HepG2 (cell line): ENCODE measurements around the gene P3H3. TPM values are rescaled to one million over a fixed set of nuclear protein-coding genes. Genes with fewer than 3 reads are reported as not detected.

Experiments used
- ATAC-seq: fragments of 200-7000 bp; cut with Tn5 transposase; 3 replicates; pipeline ENCODE4 v1.9.1; 2020; ENCODE audit warnings: mild to moderate bottlenecking, moderate library complexity
- BruUV-seq: library from RNA; stranded (reverse); fragments of 400-500 nt; replicated peaks from 2 replicates; lab custom pipeline; 2021; lab: Mats Ljungman, UMichigan
- CTCF ChIA-PET: fragments of 300-600 bp; formaldehyde crosslinking; extraction: SDS; loops from one replicate; lab custom pipeline; 2021; ENCODE audit warnings: low total read pairs, inconsistent platforms, low intra/inter-chr PET ratio; lab: Yijun Ruan, JAX
- POLR2A ChIA-PET: fragments of 350-600 bp; sonication (Branson Sonifier 250); formaldehyde crosslinking; loops from one replicate; lab custom pipeline; 2020; ENCODE audit warnings: antibody characterized with exemption, inconsistent platforms; lab: Yijun Ruan, JAX
- DNase-seq: peaks from one replicate; pipeline ENCODE4 v3.0.0-alpha.2; 2015; ENCODE audit warnings: low spot score
- FAIRE-seq: peaks from 3 replicates; lab custom pipeline; 2011; peaks lifted over from hg19 to GRCh38; lab: Jason Lieb, UNC
- H2AFZ ChIP-seq: one replicate; pipeline ENCODE4 v1.6.1; 2011; ENCODE audit warnings: low read length, inconsistent platforms
- H3K27ac ChIP-seq: fragments of 300-600 bp; 3 replicates; pipeline ENCODE4 v1.8.0; 2011; ENCODE audit warnings: mixed run types, mild to moderate bottlenecking, mixed read lengths, low read length, inconsistent platforms; ENCODE audit not compliant: insufficient read depth; ENCODE audit errors: extremely low read length
- H3K27me3 ChIP-seq, 2 experiments: fragments of 200-600 bp in 1 of 2; 2 replicates in 1 of 2; 3 replicates in 1 of 2; pipeline versions ENCODE4 v1.6.0 to v1.8.0; 2011; ENCODE audit warnings: low read length in 2 of 2, mild to moderate bottlenecking in 2 of 2, moderate library complexity in 2 of 2, inconsistent platforms in 1 of 2; ENCODE audit not compliant: insufficient read depth in 2 of 2, control insufficient read depth in 1 of 2
- H3K36me3 ChIP-seq, 2 experiments: fragments of 200-600 bp in 1 of 2; replicated peaks in 1 of 2; 2 replicates in 1 of 2; 3 replicates in 1 of 2; pipeline versions ENCODE4 v1.5.1 to v1.8.0; 2011; ENCODE audit warnings: low read length in 2 of 2, inconsistent platforms in 1 of 2; ENCODE audit not compliant: insufficient read depth in 2 of 2, control insufficient read depth in 1 of 2
- H3K4me1 ChIP-seq: 2 replicates; pipeline ENCODE4 v1.5.1; 2012; ENCODE audit warnings: low read length, inconsistent platforms; ENCODE audit not compliant: insufficient read depth
- H3K4me2 ChIP-seq: 2 replicates; pipeline ENCODE4 v1.6.0; 2011; ENCODE audit warnings: low read depth, low read length, inconsistent platforms
- H3K4me3 ChIP-seq, 3 experiments: fragments of 200-600 bp in 1 of 3; sonication (generic), shearing (Covaris generic) in 1 of 3; replicated peaks in 1 of 3; 2 replicates each; pipeline ENCODE4 v1.5.1; 2011 to 2016; ENCODE audit warnings: low read length in 3 of 3, inconsistent platforms in 2 of 3, low read depth in 2 of 3, mild to moderate bottlenecking in 2 of 3, control low read depth in 1 of 3, mixed read lengths in 1 of 3; ENCODE audit not compliant: insufficient read depth in 1 of 3
- H3K79me2 ChIP-seq: one replicate; pipeline ENCODE4 v1.6.1; 2011; ENCODE audit warnings: low read length, inconsistent platforms; ENCODE audit not compliant: insufficient read depth
- H3K9ac ChIP-seq: 2 replicates; pipeline ENCODE4 v1.6.0; 2011; ENCODE audit warnings: mild to moderate bottlenecking, low read depth, low read length, inconsistent platforms; ENCODE audit not compliant: insufficient read depth
- H3K9me3 ChIP-seq: 2 replicates; pipeline ENCODE4 v1.5.1; 2012; ENCODE audit warnings: mild to moderate bottlenecking, low read length
- H4K20me1 ChIP-seq: 2 replicates; pipeline ENCODE4 v1.6.0; 2011; ENCODE audit warnings: inconsistent platforms, mild to moderate bottlenecking, low read length, moderate library complexity; ENCODE audit not compliant: insufficient read depth
- BORCS8-MEF2B ChIP-seq: sonication (generic); formaldehyde crosslinking; IDR thresholded peaks from 2 replicates; pipeline ENCODE4 v1.8.0; 2022; ENCODE audit warnings: mild to moderate bottlenecking, missing genetic modification reagents
- DR1 ChIP-seq: sonication (generic); formaldehyde crosslinking; IDR thresholded peaks from 2 replicates; pipeline ENCODE4 v1.8.0; 2021; ENCODE audit warnings: mild to moderate bottlenecking, missing genetic modification reagents, inconsistent platforms
- EP300 ChIP-seq, 3 experiments: sonication (generic) in 1 of 3; formaldehyde crosslinking in 1 of 3; IDR thresholded peaks; 2 replicates each; pipeline versions ENCODE4 v1.5.1 to v1.6.1; 2011 to 2020; ENCODE audit warnings: low read depth in 2 of 3, low read length in 2 of 3, borderline replicate concordance in 1 of 3, improper control_type of control experiment in 1 of 3, mild to moderate bottlenecking in 1 of 3, missing genetic modification reagents in 1 of 3, moderate library complexity in 1 of 3
- HMG20A ChIP-seq: IDR thresholded peaks from 2 replicates; pipeline ENCODE4 v1.6.1; 2016; ENCODE audit warnings: borderline replicate concordance
- JUNB ChIP-seq: sonication (generic); formaldehyde crosslinking; IDR thresholded peaks from 2 replicates; pipeline ENCODE4 v1.8.0; 2022; ENCODE audit warnings: missing genetic modification reagents, mild to moderate bottlenecking, borderline replicate concordance
- KDM2A ChIP-seq: sonication (generic); formaldehyde crosslinking; IDR thresholded peaks from 2 replicates; pipeline ENCODE4 v1.4.0; 2020; ENCODE audit warnings: low read depth, missing genetic modification reagents, borderline replicate concordance
- MEIS1 ChIP-seq: sonication (generic); formaldehyde crosslinking; IDR thresholded peaks from 2 replicates; pipeline ENCODE4 v1.9.0; 2021; ENCODE audit warnings: mild to moderate bottlenecking, missing genetic modification reagents, moderate library complexity, borderline replicate concordance
- MXI1 ChIP-seq: IDR thresholded peaks from 3 replicates; pipeline ENCODE4 v1.6.1; 2012; ENCODE audit warnings: low read depth, low read length, inconsistent platforms, borderline replicate concordance
- NR3C1 ChIP-seq: sonication (generic); formaldehyde crosslinking; IDR thresholded peaks from 2 replicates; pipeline ENCODE4 v1.4.0; 2020; ENCODE audit warnings: missing genetic modification reagents
- TBX2 ChIP-seq: sonication (generic); formaldehyde crosslinking; IDR thresholded peaks from 2 replicates; pipeline ENCODE4 v1.5.0; 2020; ENCODE audit warnings: missing genetic modification reagents, mild to moderate bottlenecking, borderline replicate concordance
- TGIF2 ChIP-seq: IDR thresholded peaks from 2 replicates; pipeline ENCODE4 v1.6.1; 2016; ENCODE audit warnings: control low read depth, missing compliant biosample characterization
- U2AF2 ChIP-seq: fragments of 200-400 bp; formaldehyde crosslinking; IDR thresholded peaks from 2 replicates; pipeline ENCODE4 v1.6.1; 2017; ENCODE audit warnings: low read depth, mild to moderate bottlenecking, low read length
- XBP1 ChIP-seq: sonication (generic); formaldehyde crosslinking; IDR thresholded peaks from 2 replicates; pipeline ENCODE4 v1.5.0; 2020; ENCODE audit warnings: missing genetic modification reagents
- ZNF317 ChIP-seq: sonication (generic); formaldehyde crosslinking; IDR thresholded peaks from 2 replicates; pipeline ENCODE4 v1.5.0; 2020; ENCODE audit warnings: mild to moderate bottlenecking, missing genetic modification reagents
- ZNF570 ChIP-seq: sonication (generic); formaldehyde crosslinking; IDR thresholded peaks from 2 replicates; pipeline ENCODE4 v1.4.0; 2020; ENCODE audit warnings: mild to moderate bottlenecking, missing genetic modification reagents, borderline replicate concordance
- ZNF629 ChIP-seq: sonication (generic); formaldehyde crosslinking; conservative IDR thresholded peaks from 2 replicates; pipeline ENCODE4 v1.5.0; 2020; ENCODE audit warnings: missing genetic modification reagents
- ZNF879 ChIP-seq: sonication (generic); formaldehyde crosslinking; IDR thresholded peaks from 2 replicates; pipeline ENCODE4 v1.8.1; 2023; ENCODE audit warnings: missing genetic modification reagents
- WGBS: methylation state at CpG from one replicate; pipeline ENCODE4 v1.1.6; 2017; ENCODE audit warnings: low lambda C conversion rate; 5-methylcytosine and 5-hydroxymethylcytosine counted together
- in situ Hi-C: cut with HindIII; loops from 2 replicates; pipeline ENCODE4 v1.10.0; 2017; ENCODE audit warnings: low pct_unique_long_range_greater_than_20kb; ENCODE audit not compliant: extremely low pct_ligation_motif_present
- intact Hi-C: fragments of 100-400 bp; cut with micrococcal nuclease; formaldehyde crosslinking; loops from one replicate; pipeline ENCODE4 v1.10.0; 2022; ENCODE audit not compliant: unreplicated experiment
- polyA plus RNA-seq, 8 experiments: library from polyadenylated mRNA; depleted of rRNA in 3 of 8; stranded (reverse) in 7 of 8; unstranded in 1 of 8; fragments of >200 nt; fragmentation: Illumina TruSeq in 4 of 8; extraction: Trizol in 4 of 8; gene quantifications; 2 replicates each; pipeline versions ENCODE4 v1.2.1 to v1.2.3, GENCODE V29; 2011 to 2016; ENCODE audit warnings: low read depth in 4 of 8, missing spikeins in 1 of 8, mixed read lengths in 1 of 8; ENCODE audit not compliant: insufficient read depth in 1 of 8
- total RNA-seq, 5 experiments: library from RNA; depleted of rRNA; stranded (reverse); fragments of >200 nt; fragmentation: Illumina TruSeq; extraction: Trizol; gene quantifications; 2 replicates each; pipeline ENCODE4 v1.2.3, GENCODE V29; 2016; ENCODE audit warnings: low read depth in 1 of 5
- TF ChIP-seq, protein P1 (sequence below): sonication (generic); formaldehyde crosslinking; IDR thresholded peaks from 2 replicates; pipeline ENCODE4; 2020; ENCODE audit warnings: missing genetic modification reagents, mild to moderate bottlenecking, borderline replicate concordance
- TF ChIP-seq, protein P2 (sequence below): sonication (generic); formaldehyde crosslinking; IDR thresholded peaks from 2 replicates; pipeline ENCODE4 v1.5.0; 2020; ENCODE audit warnings: missing genetic modification reagents
- TF ChIP-seq, protein P3 (sequence below): sonication (generic); formaldehyde crosslinking; IDR thresholded peaks from 2 replicates; pipeline ENCODE4 v1.5.0; 2020; ENCODE audit warnings: missing genetic modification reagents

The P3H3 gene
- total and polyA plus RNA-seq, 2 of the 13 experiments (the other 11 are each of a cell fraction or from before 2014, with no cell fraction given), result 20.1 to 20.5 TPM

GRCh38 chr12:6796576-6796975 lies 31.6 kb upstream of the P3H3 start (continued):
- TF ChIP-seq MXI1 (no peak), MEIS1 (peak; percentile 25; the same call in 1 of the 2 replicates), EP300 (IDR thresholded peaks at IDR 0.05; ENCODE audit: low read depth in 2 of 2, low read length in 2 of 2) (peak in 1 of 2 experiments; percentile 11; a peak in 1 of 4 replicates), EP300 (CRISPR knock-in tag; IDR thresholded peaks at IDR 0.05; ENCODE audit: borderline replicate concordance) (no peak)
- TF ChIP-seq, all 625 proteins: peak for 15

- in situ Hi-C loops, result no loop called here
- H3K27me3 ChIP-seq, result no peaks in the 10 kb centered on the region; a peak in 1 of 5 replicates
- no peak overlapping the region for H3K9ac ChIP-seq
- H3K27ac ChIP-seq, result no peak overlapping the region
- peaks cover 38% of the 10 kb centered on the region for H3K4me1 ChIP-seq
- H3K4me3 ChIP-seq, result no peak overlapping the region
- intact Hi-C loops, result no loop called here
- DNase-seq (no peak), FAIRE-seq (no peak), ATAC-seq (no peak)
- CTCF ChIA-PET, result no interaction called here
- POLR2A ChIA-PET, result no interaction called here
- no peaks in the 10 kb centered on the region for H3K9me3 ChIP-seq
- no peaks in the 10 kb centered on the region for H4K20me1 ChIP-seq
- no peak overlapping the region for H2AFZ ChIP-seq
- no peaks in the 10 kb centered on the region for H3K36me3 ChIP-seq
- H3K79me2 ChIP-seq, result no peaks in the 10 kb centered on the region
- 93% methylated on average over 5 of the region's 5 CpGs for WGBS
- no TSS peak for BruUV-seq
- no peak overlapping the region for H3K4me2 ChIP-seq
- TF ChIP-seq, protein P1, sequence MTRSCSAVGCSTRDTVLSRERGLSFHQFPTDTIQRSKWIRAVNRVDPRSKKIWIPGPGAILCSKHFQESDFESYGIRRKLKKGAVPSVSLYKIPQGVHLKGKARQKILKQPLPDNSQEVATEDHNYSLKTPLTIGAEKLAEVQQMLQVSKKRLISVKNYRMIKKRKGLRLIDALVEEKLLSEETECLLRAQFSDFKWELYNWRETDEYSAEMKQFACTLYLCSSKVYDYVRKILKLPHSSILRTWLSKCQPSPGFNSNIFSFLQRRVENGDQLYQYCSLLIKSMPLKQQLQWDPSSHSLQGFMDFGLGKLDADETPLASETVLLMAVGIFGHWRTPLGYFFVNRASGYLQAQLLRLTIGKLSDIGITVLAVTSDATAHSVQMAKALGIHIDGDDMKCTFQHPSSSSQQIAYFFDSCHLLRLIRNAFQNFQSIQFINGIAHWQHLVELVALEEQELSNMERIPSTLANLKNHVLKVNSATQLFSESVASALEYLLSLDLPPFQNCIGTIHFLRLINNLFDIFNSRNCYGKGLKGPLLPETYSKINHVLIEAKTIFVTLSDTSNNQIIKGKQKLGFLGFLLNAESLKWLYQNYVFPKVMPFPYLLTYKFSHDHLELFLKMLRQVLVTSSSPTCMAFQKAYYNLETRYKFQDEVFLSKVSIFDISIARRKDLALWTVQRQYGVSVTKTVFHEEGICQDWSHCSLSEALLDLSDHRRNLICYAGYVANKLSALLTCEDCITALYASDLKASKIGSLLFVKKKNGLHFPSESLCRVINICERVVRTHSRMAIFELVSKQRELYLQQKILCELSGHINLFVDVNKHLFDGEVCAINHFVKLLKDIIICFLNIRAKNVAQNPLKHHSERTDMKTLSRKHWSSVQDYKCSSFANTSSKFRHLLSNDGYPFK (CRISPR knock-in tag), result no peak
- TF ChIP-seq NR3C1 (CRISPR knock-in tag), result no peak
- TF ChIP-seq ZNF317 (CRISPR knock-in tag), result no peak
- no peak for TF ChIP-seq TGIF2 (CRISPR knock-in tag)
- TF ChIP-seq JUNB (CRISPR knock-in tag), result no peak
- no peak for TF ChIP-seq KDM2A (CRISPR knock-in tag)
- no peak for TF ChIP-seq TBX2 (CRISPR knock-in tag)
- no peak for TF ChIP-seq HMG20A (CRISPR knock-in tag)
- TF ChIP-seq, protein P2, sequence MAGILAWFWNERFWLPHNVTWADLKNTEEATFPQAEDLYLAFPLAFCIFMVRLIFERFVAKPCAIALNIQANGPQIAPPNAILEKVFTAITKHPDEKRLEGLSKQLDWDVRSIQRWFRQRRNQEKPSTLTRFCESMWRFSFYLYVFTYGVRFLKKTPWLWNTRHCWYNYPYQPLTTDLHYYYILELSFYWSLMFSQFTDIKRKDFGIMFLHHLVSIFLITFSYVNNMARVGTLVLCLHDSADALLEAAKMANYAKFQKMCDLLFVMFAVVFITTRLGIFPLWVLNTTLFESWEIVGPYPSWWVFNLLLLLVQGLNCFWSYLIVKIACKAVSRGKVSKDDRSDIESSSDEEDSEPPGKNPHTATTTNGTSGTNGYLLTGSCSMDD (CRISPR knock-in tag), result no peak
- no peak for TF ChIP-seq U2AF2
- no peak for TF ChIP-seq XBP1 (CRISPR knock-in tag)
- no peak for TF ChIP-seq ZNF629 (CRISPR knock-in tag)
- TF ChIP-seq DR1 (CRISPR knock-in tag), result no peak
- TF ChIP-seq BORCS8-MEF2B, result no peak
- TF ChIP-seq, protein P3, sequence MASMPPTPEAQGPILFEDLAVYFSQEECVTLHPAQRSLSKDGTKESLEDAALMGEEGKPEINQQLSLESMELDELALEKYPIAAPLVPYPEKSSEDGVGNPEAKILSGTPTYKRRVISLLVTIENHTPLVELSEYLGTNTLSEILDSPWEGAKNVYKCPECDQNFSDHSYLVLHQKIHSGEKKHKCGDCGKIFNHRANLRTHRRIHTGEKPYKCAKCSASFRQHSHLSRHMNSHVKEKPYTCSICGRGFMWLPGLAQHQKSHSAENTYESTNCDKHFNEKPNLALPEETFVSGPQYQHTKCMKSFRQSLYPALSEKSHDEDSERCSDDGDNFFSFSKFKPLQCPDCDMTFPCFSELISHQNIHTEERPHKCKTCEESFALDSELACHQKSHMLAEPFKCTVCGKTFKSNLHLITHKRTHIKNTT, result no peak
- TF ChIP-seq ZNF570 (CRISPR knock-in tag), result no peak
- no peak for TF ChIP-seq ZNF879 (CRISPR knock-in tag)
Measured at GRCh38 chr12:6799147-6799546, 29.1 kb upstream of the P3H3 start.
